Mesendoderm (in vitro differentiated cells): ENCODE results near the gene TDRD6.

Experiments
- DNase-seq: peaks from one replicate; pipeline ENCODE4 v3.0.0; 2013
- H2AK5ac ChIP-seq: 2 replicates; pipeline ENCODE4 v1.6.1; 2013; ENCODE audit warnings: low read length, inconsistent platforms
- H2BK120ac ChIP-seq: 2 replicates; pipeline ENCODE4 v1.6.1; 2013; ENCODE audit warnings: low read depth, mild to moderate bottlenecking, low read length, moderate library complexity, mixed read lengths
- H2BK15ac ChIP-seq: replicated peaks from 2 replicates; pipeline ENCODE4 v1.6.1; 2013; ENCODE audit warnings: low read depth, mild to moderate bottlenecking, moderate library complexity
- H2BK5ac ChIP-seq: 2 replicates; pipeline ENCODE4 v1.6.1; 2013; ENCODE audit warnings: low read length, inconsistent platforms
- H3K18ac ChIP-seq: 2 replicates; pipeline ENCODE4 v1.6.1; 2013; ENCODE audit warnings: mild to moderate bottlenecking, low read length, mixed read lengths
- H3K23ac ChIP-seq: one replicate; pipeline ENCODE4 v1.6.1; 2013; ENCODE audit warnings: low read length
- H3K27ac ChIP-seq: 2 replicates; pipeline ENCODE4 v1.5.1; 2013; ENCODE audit warnings: low read depth, mild to moderate bottlenecking, inconsistent platforms, low read length, moderate library complexity
- H3K27me3 ChIP-seq: 2 replicates; pipeline ENCODE4 v1.6.1; 2013; ENCODE audit warnings: low read length, control low read depth, mild to moderate bottlenecking, inconsistent platforms; ENCODE audit not compliant: insufficient read depth, poor library complexity
- H3K36me3 ChIP-seq: 2 replicates; pipeline ENCODE4 v1.6.1; 2013; ENCODE audit warnings: low read length, inconsistent platforms; ENCODE audit not compliant: control insufficient read depth, insufficient read depth
- H3K4ac ChIP-seq: one replicate; pipeline ENCODE4 v1.6.1; 2013; ENCODE audit warnings: low read depth, mild to moderate bottlenecking, low read length, moderate library complexity
- H3K4me1 ChIP-seq: 2 replicates; pipeline ENCODE4 v1.6.1; 2013; ENCODE audit warnings: low read depth, low read length, inconsistent platforms; ENCODE audit not compliant: control insufficient read depth
- H3K4me2 ChIP-seq: 2 replicates; pipeline ENCODE4 v1.6.1; 2013; ENCODE audit warnings: low read length
- H3K4me3 ChIP-seq: 2 replicates; pipeline ENCODE4 v1.5.1; 2013; ENCODE audit warnings: mild to moderate bottlenecking, low read length
- H3K56ac ChIP-seq: one replicate; pipeline ENCODE4 v1.6.1; 2013; ENCODE audit warnings: low read length
- H3K79me1 ChIP-seq: 2 replicates; pipeline ENCODE4 v1.6.1; 2013; ENCODE audit warnings: low read length, inconsistent platforms
- H3K79me2 ChIP-seq: 2 replicates; pipeline ENCODE4 v1.6.1; 2013; ENCODE audit warnings: mild to moderate bottlenecking, low read length; ENCODE audit not compliant: control insufficient read depth, insufficient read depth
- H3K9ac ChIP-seq: 2 replicates; pipeline ENCODE4 v1.6.1; 2013; ENCODE audit warnings: low read length, inconsistent platforms
- H4K5ac ChIP-seq: one replicate; pipeline ENCODE4 v1.6.1; 2013; ENCODE audit warnings: low read length
- H4K8ac ChIP-seq: one replicate; pipeline ENCODE4 v1.6.1; 2013; ENCODE audit warnings: low read depth, mild to moderate bottlenecking, control low read depth, low read length, moderate library complexity
- WGBS: extraction: QIAGEN DNeasy Blood & Tissue Kit; methylation state at CpG from one replicate; pipeline ENCODE4 v1.1.7; 2013; ENCODE audit warnings: low lambda C conversion rate, missing lambda C conversion rate; ENCODE audit not compliant: insufficient coverage; ENCODE audit errors: extremely low coverage; 5-methylcytosine and 5-hydroxymethylcytosine counted together

Gene TDRD6

GRCh38 chr6:46699970-46700369 lies 12.3 kb downstream of the TDRD6 start:
- Histone ChIP-seq H2BK120ac (no peak overlapping the region), H3K9ac (no peak overlapping the region), H3K56ac (no peak overlapping the region), H2AK5ac (no peak overlapping the region), H3K4me1 (no peaks in the 10 kb centered on the region), H3K79me2 (no peaks in the 10 kb centered on the region), H2BK15ac (no peak overlapping the region), H3K4me2 (no peak overlapping the region), H3K79me1 (no peaks in the 10 kb centered on the region), H3K4me3 (no peak overlapping the region), H3K27me3 (no peaks in the 10 kb centered on the region), H3K18ac (no peak overlapping the region), H3K27ac (no peak overlapping the region), H3K23ac (no peak overlapping the region), H4K8ac (no peak overlapping the region), H4K5ac (no peak overlapping the region), H3K4ac (no peak overlapping the region), H2BK5ac (no peak overlapping the region), H3K36me3 (no peaks in the 10 kb centered on the region)
- no peak for DNase-seq
- no CpG with 5 or more reads among the region's 1 CpG for WGBS

DNA sequence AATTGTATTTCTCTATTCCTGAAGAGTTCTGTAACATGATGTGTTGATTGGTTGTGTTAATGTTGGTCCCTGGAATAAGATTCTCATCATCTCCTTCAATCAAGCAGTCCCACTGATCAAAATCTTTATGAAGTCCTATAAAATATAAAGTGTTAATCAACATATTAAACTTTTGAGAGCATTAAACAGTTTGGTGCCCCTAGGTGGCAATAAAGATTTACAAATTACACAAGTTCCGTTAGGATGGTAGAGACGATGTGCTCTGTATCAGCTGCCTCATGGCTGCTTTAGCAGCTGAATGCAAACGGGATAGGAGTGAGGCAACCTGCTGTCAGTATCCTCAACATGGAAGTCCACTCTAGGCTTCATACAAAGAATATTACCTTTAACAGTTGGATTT lies 16.9 kb downstream of the TDRD6 start:
- no CpG with 5 or more reads among the region's 3 CpGs for WGBS
- no peaks in the 10 kb centered on the region for H3K27me3 ChIP-seq

DNA sequence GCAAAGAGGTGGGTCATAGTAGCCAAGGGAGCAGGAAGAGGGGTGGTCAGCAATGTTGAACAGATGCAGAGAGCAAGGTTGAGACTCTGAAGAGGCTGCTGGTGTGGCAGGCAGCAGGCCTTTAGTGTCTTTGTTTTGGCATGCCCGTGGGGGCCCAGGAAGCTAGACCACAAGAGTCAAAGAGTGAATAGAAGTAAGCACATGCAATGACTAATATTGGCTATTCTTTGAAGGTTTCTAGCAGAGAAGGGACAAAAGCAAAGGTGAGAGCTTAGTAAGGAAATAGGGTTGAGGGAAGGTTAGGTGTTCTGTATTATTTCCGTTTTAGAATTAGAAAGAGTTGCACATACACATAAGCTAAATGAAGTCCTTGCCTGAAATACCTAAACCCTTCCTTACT lies 18.8 kb downstream of the TDRD6 start:
- Histone ChIP-seq H3K4me3 (no peak overlapping the region), H2BK5ac (no peak overlapping the region), H3K9ac (no peak overlapping the region), H3K27me3 (no peaks in the 10 kb centered on the region), H3K79me2 (no peaks in the 10 kb centered on the region), H2BK120ac (no peak overlapping the region), H2AK5ac (no peak overlapping the region), H3K27ac (no peak overlapping the region), H3K4me2 (no peak overlapping the region), H4K5ac (no peak overlapping the region), H4K8ac (no peak overlapping the region), H3K23ac (no peak overlapping the region), H3K36me3 (no peaks in the 10 kb centered on the region), H2BK15ac (no peak overlapping the region), H3K56ac (no peak overlapping the region), H3K4ac (no peak overlapping the region), H3K4me1 (no peaks in the 10 kb centered on the region), H3K18ac (no peak overlapping the region), H3K79me1 (no peaks in the 10 kb centered on the region)
- no peak for DNase-seq
- WGBS: no CpG with 5 or more reads among the region's 2 CpGs

More for the DNA sequence above, 16.9 kb downstream of the TDRD6 start:
- Histone ChIP-seq H3K27ac (no peak overlapping the region), H3K4me3 (no peak overlapping the region), H3K36me3 (no peaks in the 10 kb centered on the region), H3K23ac (no peak overlapping the region), H3K4ac (no peak overlapping the region), H3K79me1 (no peaks in the 10 kb centered on the region), H4K8ac (no peak overlapping the region), H3K9ac (no peak overlapping the region), H3K4me2 (no peak overlapping the region), H3K56ac (no peak overlapping the region), H2BK5ac (no peak overlapping the region), H2BK15ac (no peak overlapping the region), H4K5ac (no peak overlapping the region), H2BK120ac (no peak overlapping the region), H2AK5ac (no peak overlapping the region), H3K18ac (no peak overlapping the region), H3K79me2 (no peaks in the 10 kb centered on the region), H3K4me1 (no peaks in the 10 kb centered on the region)
- peak; percentile 24 for DNase-seq

- no peak for DNase-seq
- no peak overlapping the region for H3K4me3 ChIP-seq
- WGBS: no CpG with 5 or more reads among the region's 1 CpG
- H4K5ac ChIP-seq: no peak overlapping the region
- H3K27me3 ChIP-seq: no peaks in the 10 kb centered on the region
- H3K4me1 ChIP-seq: no peaks in the 10 kb centered on the region
- H3K56ac ChIP-seq: no peak overlapping the region
- no peak overlapping the region for H2BK15ac ChIP-seq
- H3K27ac ChIP-seq: no peak overlapping the region
- no peaks in the 10 kb centered on the region for H3K79me1 ChIP-seq
- H3K9ac ChIP-seq: no peak overlapping the region
- H4K8ac ChIP-seq: no peak overlapping the region
- H2BK120ac ChIP-seq: no peak overlapping the region
- H3K18ac ChIP-seq: no peak overlapping the region
- no peak overlapping the region for H3K23ac ChIP-seq
- no peak overlapping the region for H3K4ac ChIP-seq
- H3K79me2 ChIP-seq: no peaks in the 10 kb centered on the region
- H2BK5ac ChIP-seq: no peak overlapping the region
- no peaks in the 10 kb centered on the region for H3K36me3 ChIP-seq
- H2AK5ac ChIP-seq: no peak overlapping the region
- no peak overlapping the region for H3K4me2 ChIP-seq
These were observed 23.8 kb downstream of the TDRD6 start for GRCh38 chr6:46711491-46711890.

DNA sequence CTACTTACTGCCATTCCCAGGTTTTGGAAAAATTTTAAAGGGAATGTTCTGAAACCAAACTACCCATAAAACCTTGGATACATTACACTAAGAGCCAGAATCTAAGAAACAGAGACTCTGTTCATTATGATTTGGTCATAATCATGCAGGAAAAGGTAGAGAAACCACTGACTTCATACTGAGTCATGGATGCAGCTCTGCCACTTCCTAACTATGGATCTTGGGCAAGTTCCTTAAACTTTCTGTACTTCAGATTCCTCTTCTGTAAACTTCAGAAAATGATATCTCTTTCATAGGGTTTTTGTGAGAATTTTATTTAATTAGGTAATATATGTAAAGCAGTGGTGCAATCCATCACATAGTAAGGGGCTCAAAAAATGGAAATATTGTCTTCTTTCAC lies 27.5 kb downstream of the TDRD6 start:
- Histone ChIP-seq H3K27me3 (no peaks in the 10 kb centered on the region), H2BK15ac (no peak overlapping the region), H3K23ac (no peak overlapping the region), H2BK120ac (no peak overlapping the region), H3K4me3 (no peak overlapping the region), H2AK5ac (no peak overlapping the region), H3K36me3 (no peaks in the 10 kb centered on the region), H3K27ac (no peak overlapping the region), H3K18ac (no peak overlapping the region), H2BK5ac (no peak overlapping the region), H3K4ac (no peak overlapping the region), H3K4me1 (no peaks in the 10 kb centered on the region), H4K5ac (no peak overlapping the region), H3K56ac (no peak overlapping the region), H3K9ac (no peak overlapping the region), H3K4me2 (no peak overlapping the region), H3K79me1 (no peaks in the 10 kb centered on the region), H4K8ac (no peak overlapping the region), H3K79me2 (no peaks in the 10 kb centered on the region)
- DNase-seq: no peak

DNA sequence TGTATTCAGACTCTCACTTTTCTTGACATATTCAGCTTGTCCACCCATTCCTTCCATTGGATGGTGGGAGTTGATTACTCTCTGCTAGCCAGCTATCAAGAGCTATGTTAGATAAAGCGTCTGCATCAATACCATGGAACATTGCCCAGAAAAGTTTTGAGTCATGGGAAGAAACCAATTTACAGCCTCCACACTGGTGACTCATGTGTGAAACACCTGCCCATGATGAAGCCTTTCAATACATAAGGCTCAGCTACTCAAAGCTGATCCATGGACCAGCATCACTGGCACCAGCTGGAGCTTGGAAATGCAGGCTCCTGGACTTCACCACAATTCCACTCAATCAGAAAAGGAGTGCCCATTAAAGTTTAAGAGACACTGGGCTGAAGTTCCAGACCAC lies 31.4 kb downstream of the TDRD6 start:
- H2BK5ac ChIP-seq: no peak overlapping the region
- H3K79me1 ChIP-seq: no peaks in the 10 kb centered on the region
- H2AK5ac ChIP-seq: no peak overlapping the region
- H3K27ac ChIP-seq: no peak overlapping the region
- H3K18ac ChIP-seq: no peak overlapping the region
- H3K4ac ChIP-seq: no peak overlapping the region
- no peak for DNase-seq
- no peak overlapping the region for H3K4me2 ChIP-seq
- H4K5ac ChIP-seq: no peak overlapping the region
- H4K8ac ChIP-seq: no peak overlapping the region
- no peaks in the 10 kb centered on the region for H3K4me1 ChIP-seq
- H3K79me2 ChIP-seq: no peaks in the 10 kb centered on the region
- H2BK120ac ChIP-seq: no peak overlapping the region
- WGBS: no CpG with 5 or more reads among the region's 1 CpG
- no peak overlapping the region for H3K9ac ChIP-seq
- no peak overlapping the region for H3K23ac ChIP-seq
- H3K27me3 ChIP-seq: no peaks in the 10 kb centered on the region
- no peaks in the 10 kb centered on the region for H3K36me3 ChIP-seq
- no peak overlapping the region for H3K4me3 ChIP-seq
- H3K56ac ChIP-seq: no peak overlapping the region
- no peak overlapping the region for H2BK15ac ChIP-seq
